PC-3 (cell line): ENCODE measurements around the gene MYO19.

Source experiments
- EZH2 ChIP-seq: fragments of 300-600 bp; sonication (generic); IDR thresholded peaks from one replicate; pipeline ENCODE4 v1.6.1; 2017; ENCODE audit warnings: antibody characterized with exemption, mild to moderate bottlenecking, low read length; ENCODE audit not compliant: unreplicated experiment
- EZH2phosphoT487 ChIP-seq: fragments of 300-600 bp; sonication (generic); IDR thresholded peaks from 2 replicates; pipeline ENCODE4 v1.6.1; 2018; ENCODE audit warnings: mild to moderate bottlenecking, antibody characterized with exemption, low read length, borderline replicate concordance
- TF ChIP-seq, protein P1 (sequence below): fragments of 300-600 bp; sonication (generic); conservative IDR thresholded peaks from 2 replicates; pipeline ENCODE4 v1.5.1; 2017; ENCODE audit warnings: antibody characterized with exemption, low read depth, mild to moderate bottlenecking, low read length

DNA sequence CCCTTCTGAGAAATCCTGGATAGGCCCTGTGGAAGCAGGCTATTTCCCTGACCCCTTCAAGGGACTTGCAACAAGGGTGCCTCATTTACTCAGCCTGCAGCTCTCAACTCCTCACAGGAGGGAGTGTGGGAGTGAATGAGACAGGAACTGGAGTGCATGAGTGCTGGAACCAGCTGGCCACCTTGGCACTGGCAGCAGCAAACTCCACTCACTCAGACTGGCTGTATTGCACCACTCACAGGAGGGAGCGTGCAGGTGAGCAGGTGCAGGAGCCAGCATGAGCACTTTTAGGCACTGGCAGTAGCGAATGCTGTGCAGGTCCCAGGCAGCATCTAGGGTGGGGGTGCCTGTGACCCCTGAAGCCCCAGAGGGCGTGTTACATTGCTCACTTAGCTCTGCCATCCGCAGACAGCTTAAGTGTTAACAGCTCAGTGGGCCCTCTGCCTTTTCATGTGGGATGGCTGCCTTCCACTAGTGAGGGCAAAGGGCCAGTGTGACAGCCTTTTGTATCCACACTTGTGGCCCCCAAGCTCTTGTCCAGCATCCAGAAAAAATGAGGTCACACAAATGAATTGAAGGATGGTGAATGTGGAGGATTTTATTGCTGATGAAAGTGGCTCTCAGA, 59.2 kb downstream of the MYO19 start:
- TF ChIP-seq, protein P1, sequence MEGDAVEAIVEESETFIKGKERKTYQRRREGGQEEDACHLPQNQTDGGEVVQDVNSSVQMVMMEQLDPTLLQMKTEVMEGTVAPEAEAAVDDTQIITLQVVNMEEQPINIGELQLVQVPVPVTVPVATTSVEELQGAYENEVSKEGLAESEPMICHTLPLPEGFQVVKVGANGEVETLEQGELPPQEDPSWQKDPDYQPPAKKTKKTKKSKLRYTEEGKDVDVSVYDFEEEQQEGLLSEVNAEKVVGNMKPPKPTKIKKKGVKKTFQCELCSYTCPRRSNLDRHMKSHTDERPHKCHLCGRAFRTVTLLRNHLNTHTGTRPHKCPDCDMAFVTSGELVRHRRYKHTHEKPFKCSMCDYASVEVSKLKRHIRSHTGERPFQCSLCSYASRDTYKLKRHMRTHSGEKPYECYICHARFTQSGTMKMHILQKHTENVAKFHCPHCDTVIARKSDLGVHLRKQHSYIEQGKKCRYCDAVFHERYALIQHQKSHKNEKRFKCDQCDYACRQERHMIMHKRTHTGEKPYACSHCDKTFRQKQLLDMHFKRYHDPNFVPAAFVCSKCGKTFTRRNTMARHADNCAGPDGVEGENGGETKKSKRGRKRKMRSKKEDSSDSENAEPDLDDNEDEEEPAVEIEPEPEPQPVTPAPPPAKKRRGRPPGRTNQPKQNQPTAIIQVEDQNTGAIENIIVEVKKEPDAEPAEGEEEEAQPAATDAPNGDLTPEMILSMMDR: no peak
- TF ChIP-seq EZH2phosphoT487 (no peak), EZH2 (no peak)
